ENCODE results near the gene PCNT.

GRCh38 chr21:46311568-46311967, 12.4 kb upstream of the PCNT start:
- TF ChIP-seq POLR2AphosphoS5 (IDR thresholded peaks at IDR 0.05) (no peak), POLR2A (IDR thresholded peaks at IDR 0.05) (no peak), CTCF (IDR thresholded peaks at IDR 0.05) (no peak), EP300 (IDR thresholded peaks at IDR 0.05) (no peak)
